ENCODE measurements around the gene TTYH2.
"Not testable (repeated sequence)": the region's sequence is repeated elsewhere in the genome, so short reads cannot be mapped to it uniquely, and the experiment has no call there.

Gene TTYH2

GRCh38 chr17:74268558-74268957, 55.2 kb downstream of the TTYH2 start:
- FAIRE-seq = no peak

- no peak for FAIRE-seq
Measured at GRCh38 chr17:74270333-74270732, 57.0 kb downstream of the TTYH2 start.

GRCh38 chr17:74271281-74271680, 57.9 kb downstream of the TTYH2 start:
- FAIRE-seq = no peak

GRCh38 chr17:74271901-74272561, 58.7 kb downstream of the TTYH2 start:
- no peak for FAIRE-seq

- no peak for FAIRE-seq
Measured at GRCh38 chr17:74272731-74273201, 59.4 kb downstream of the TTYH2 start.

GRCh38 chr17:74274060-74274708, 60.8 kb downstream of the TTYH2 start, which contains the start of gene DNAI2:
DNAI2 (plus strand) TSS chr17:74274234; CDS start chr17:74281818, 7,584 bp downstream.
- no peak for FAIRE-seq

GRCh38 chr17:74274709-74275340, 61.5 kb downstream of the TTYH2 start:
- FAIRE-seq = no peak

- no peak for FAIRE-seq
Measured at GRCh38 chr17:74276051-74276476, 62.7 kb downstream of the TTYH2 start.

GRCh38 chr17:74276541-74277009, 63.2 kb downstream of the TTYH2 start:
- no peak for FAIRE-seq

- no peak for FAIRE-seq
Measured at GRCh38 chr17:74277935-74278334, 64.6 kb downstream of the TTYH2 start.

GRCh38 chr17:74279617-74280016, 66.2 kb downstream of the TTYH2 start:
- not testable (repeated sequence) for FAIRE-seq

GRCh38 chr17:74280093-74280513, 66.7 kb downstream of the TTYH2 start:
- FAIRE-seq = no peak

- FAIRE-seq = no peak
Measured at GRCh38 chr17:74281799-74282198, 68.4 kb downstream of the TTYH2 start.

- FAIRE-seq = not testable (repeated sequence)
Measured at GRCh38 chr17:74282274-74282586, 68.9 kb downstream of the TTYH2 start.

GRCh38 chr17:74282587-74283370, 69.4 kb downstream of the TTYH2 start:
- no peak for FAIRE-seq

- FAIRE-seq = no peak
Measured at GRCh38 chr17:74283371-74283673, 70.0 kb downstream of the TTYH2 start.

GRCh38 chr17:74287031-74287602, 73.7 kb downstream of the TTYH2 start:
- FAIRE-seq = no peak

GRCh38 chr17:74288785-74289184, 75.4 kb downstream of the TTYH2 start:
- FAIRE-seq = no peak

GRCh38 chr17:74289688-74290087, 76.3 kb downstream of the TTYH2 start:
- FAIRE-seq = no peak

- no peak for FAIRE-seq
Measured at GRCh38 chr17:74290340-74290739, 77.0 kb downstream of the TTYH2 start.

GRCh38 chr17:74292495-74292894, 79.1 kb downstream of the TTYH2 start:
- no peak for FAIRE-seq

GRCh38 chr17:74295625-74296547, 82.5 kb downstream of the TTYH2 start:
- no peak for FAIRE-seq

Data from A204.1 (cell line).